Measurements from ENCODE around the gene HVCN1.
"Not testable (repeated sequence)": the region's sequence is repeated elsewhere in the genome, so short reads cannot be mapped to it uniquely, and the experiment has no call there.

Gene HVCN1

DNA sequence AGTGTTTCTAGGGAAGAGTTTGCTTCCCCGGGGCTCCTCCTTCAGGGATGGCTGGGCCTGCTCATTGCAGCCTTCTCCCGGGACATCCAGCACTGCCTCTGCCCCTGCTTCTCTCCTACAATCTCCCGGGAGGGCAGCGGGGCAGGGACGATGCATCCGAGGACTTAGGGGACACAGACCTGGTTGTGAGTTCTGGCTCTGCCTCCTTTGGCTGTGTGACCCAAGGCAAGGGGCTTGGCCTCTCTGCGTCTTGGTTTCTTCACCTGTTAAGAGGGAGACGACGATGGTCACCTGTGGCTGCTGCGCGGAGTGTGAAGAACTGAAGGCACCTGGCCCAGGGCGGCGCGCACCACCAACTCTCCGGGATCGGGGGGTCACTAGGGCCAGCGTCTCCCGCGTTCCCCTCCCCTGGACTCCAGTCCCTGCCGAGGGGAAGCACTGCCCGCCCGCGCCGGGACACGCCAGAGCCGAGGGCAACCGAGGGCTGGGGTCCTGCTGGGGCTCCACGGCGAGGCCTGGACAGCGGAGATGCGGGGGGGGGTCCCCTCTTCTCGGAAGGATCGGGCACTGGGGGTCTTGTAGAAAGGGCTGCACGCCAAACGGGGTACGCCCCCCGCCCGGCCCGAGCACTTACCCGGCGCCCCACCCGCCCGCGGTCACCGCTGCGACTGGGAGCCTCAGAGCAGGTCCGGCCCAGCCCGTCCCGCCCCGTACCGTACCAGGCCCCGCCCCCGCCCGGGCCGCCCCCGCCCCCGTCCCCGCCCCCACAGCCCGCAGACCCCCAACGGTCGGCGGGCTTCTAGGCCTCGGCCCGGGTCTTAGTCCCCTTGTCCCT, at the start of gene HVCN1:
Gene HVCN1 (minus strand): TSS at position 670 of the 835 bp plus-strand sequence. CDS start 5,870 bp downstream, outside the sequence.
- no peak for DNase-seq

GRCh38 chr12:110737532-110737931, 48.6 kb upstream of the HVCN1 start:
- DNase-seq = no peak

DNA sequence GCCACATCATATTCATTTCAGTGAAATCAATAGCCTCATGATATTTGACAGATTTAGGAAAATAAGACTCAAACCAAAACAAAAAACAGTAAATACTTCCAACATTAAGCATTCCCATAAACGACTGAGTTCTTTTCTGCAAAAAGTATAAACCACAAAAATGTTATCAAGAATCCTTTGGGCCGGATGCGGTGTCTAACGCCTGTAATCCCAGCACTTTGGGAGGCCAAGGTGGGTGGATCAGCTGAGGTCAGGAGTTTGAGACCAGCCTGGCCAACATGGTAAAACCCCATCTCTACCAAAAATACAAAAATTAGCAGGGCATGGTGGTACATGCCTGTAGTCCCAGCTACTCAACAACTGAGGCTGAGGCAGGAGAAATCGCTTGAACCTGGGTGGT, 48.1 kb upstream of the HVCN1 start:
- not testable (repeated sequence) for DNase-seq

DNA sequence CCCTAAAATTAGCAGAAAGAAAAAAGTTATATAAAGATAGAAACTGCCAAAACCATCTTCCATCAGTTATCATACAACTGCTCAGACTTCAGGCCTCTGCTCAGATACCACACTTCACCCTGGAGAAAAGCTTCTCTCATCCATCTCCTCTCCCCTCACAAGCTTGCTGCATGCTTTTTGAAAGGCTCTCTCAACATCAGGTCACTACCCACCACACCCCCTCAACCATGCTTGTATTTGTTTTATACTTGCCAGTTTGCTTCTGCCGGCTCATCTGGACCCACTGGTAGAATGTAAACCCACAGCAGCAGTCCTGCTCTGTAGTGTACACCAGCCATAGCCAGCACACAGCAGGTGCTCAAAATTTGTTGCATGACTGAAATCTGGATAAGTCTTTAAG, 45.0 kb upstream of the HVCN1 start:
- peak; percentile 23 for DNase-seq

DNA sequence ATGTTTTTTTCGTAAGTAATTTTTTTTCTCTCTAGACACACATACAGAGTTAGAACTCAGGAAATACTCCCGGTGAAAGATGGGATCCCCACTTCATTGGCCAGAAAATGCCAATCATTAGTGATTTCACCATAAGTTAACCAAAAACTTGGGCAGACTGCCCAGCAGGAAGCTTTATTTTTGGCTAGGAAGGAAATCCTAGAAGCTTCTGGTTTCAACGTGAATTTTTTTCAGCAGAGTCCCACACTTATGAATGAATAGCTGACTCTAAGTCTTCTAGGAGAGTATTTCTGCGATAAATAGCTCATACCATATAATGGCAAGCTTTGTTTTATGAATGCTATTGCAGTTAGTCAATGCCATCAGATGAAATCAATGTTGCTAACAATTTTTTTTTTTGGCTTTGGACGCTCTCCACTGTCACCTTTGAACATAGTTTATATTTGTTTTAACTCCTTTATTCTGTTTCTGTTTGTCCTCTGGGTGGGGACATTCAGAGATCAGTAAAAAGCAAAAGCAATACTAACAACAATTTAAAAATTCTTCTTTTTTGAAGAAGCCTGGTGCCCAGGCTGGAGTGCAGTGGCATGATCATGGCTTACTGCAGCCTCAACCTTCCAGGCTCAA, 44.3 kb upstream of the HVCN1 start:
- no peak for DNase-seq

DNA sequence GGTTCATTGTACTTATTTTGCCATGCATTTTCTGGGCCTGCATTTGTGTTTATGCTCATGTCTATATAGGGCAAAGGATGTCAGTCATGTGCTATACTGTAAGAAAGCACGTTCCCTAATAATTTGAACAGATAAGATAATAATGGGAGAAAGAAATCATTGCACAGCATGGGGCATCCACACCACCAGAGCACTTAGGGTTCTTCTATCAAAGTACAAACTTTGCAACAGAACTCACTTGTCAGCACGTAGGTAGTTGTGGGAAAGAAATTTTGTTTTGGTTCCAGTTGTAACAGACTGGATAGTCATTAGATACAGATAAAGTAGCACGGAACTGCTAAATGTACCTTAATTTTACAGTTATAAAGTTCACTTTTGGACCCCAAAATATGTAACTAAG, 43.7 kb upstream of the HVCN1 start:
- no peak for DNase-seq

DNA sequence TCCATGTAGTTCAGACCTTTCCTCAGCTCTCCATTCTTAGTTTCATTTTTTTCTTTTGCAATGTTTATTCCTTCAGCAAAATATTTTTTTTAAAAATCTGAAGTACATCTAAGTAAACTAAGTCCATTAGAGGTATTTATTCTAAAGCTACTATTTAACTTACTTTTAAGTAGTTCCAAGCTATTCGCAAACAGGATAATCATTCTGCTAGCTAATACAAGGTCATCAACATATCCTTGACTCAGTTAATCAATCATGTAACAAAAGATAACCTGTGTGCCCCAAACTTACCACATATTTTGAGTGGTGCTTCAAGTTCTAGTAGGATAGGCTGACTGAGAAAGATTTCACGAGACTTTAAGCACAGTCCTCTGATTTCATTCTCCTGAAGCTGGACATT, 42.6 kb upstream of the HVCN1 start:
- DNase-seq = no peak

DNA sequence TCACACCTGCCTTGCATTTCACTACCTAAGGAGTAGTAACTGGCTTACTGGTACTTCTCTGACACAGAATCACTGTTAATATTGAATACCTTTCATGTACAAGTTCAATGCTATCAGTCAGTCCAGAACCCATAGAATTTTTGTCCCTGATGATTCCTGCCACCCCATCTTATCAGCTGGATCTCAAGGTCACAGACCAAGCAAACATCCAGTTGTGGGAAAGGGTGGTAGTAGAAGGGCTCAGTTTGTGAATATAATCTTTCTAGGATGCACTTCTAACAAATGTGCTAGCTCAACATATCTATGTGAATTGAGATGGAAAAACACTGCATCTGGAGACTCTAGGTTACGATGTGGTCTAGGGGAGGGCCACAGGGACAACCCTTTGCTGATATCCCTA, 39.7 kb upstream of the HVCN1 start:
- DNase-seq = no peak

- DNase-seq = no peak
Observed at GRCh38 chr12:110726708-110727369, 37.9 kb upstream of the HVCN1 start.

- no peak for DNase-seq
Observed at GRCh38 chr12:110726028-110726427, 37.1 kb upstream of the HVCN1 start.

- no peak for DNase-seq
Observed at GRCh38 chr12:110725267-110725666, 36.4 kb upstream of the HVCN1 start.

GRCh38 chr12:110722892-110723291, 34.0 kb upstream of the HVCN1 start:
- DNase-seq = not testable (repeated sequence)

DNA sequence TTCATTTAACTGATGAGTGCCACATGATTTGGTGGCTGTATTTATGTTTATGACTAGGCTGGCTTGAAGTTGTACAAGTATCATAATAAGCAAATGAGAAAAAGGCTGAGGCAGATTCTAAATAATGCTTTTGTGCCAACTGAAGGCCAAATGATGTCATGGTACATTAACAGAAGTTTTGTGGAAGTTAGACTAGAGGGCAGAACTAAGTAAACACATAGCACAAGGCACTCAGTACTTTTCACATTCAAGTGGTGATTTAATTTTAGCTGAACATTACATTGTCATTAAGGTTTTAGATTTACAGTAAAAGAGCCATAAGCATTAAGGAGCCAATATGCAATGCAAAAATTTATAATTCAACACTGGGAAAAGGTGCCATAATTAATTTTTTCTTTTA, 32.7 kb upstream of the HVCN1 start:
- DNase-seq = peak; percentile 83

DNA sequence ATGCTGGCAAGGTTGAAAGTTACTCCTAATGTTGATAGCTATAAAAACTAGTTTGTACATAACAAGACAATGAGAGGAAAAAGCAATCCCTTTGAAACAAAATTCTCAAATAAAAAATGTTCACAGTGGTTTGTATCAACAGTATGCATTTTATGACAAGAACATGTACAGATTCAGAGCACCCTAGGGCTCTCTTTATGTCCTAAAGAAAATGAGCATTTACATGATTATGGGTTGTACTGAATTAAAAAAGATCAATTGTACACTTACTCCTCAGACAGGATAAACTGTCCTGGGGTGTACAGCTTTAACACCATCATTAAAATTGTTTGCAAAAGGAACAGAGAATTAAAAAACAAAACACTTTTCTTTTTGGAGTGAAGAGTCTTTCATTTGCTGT, 31.6 kb upstream of the HVCN1 start:
- no peak for DNase-seq

GRCh38 chr12:110718222-110718908, 29.4 kb upstream of the HVCN1 start:
- DNase-seq = peak; percentile 98

- peak; percentile 23 for DNase-seq
Observed at GRCh38 chr12:110717037-110717436, 28.1 kb upstream of the HVCN1 start.

GRCh38 chr12:110708917-110709316, 20.0 kb upstream of the HVCN1 start:
- no peak for DNase-seq

GRCh38 chr12:110705309-110705708, 16.4 kb upstream of the HVCN1 start:
- DNase-seq = no peak

DNA sequence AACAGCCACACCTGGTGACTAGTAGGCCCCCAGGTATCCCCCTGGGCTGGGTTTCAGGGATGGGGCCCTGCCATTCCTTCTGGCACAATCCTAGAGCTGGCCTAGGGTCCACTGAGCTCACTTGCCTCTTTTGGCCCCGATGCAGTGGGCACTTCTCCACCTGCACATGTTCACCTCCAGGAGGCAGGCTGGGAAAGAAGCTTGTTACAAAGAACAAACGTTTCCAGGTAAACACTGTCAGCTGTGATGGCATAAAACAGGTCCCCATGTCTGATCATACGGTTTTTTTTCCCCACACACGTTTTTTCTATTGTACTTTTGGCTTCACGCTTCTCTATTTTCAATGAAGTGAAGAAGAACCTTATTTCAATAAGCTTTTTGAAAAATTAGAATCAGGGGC, 15.8 kb upstream of the HVCN1 start:
- DNase-seq = peak; percentile 16

DNA sequence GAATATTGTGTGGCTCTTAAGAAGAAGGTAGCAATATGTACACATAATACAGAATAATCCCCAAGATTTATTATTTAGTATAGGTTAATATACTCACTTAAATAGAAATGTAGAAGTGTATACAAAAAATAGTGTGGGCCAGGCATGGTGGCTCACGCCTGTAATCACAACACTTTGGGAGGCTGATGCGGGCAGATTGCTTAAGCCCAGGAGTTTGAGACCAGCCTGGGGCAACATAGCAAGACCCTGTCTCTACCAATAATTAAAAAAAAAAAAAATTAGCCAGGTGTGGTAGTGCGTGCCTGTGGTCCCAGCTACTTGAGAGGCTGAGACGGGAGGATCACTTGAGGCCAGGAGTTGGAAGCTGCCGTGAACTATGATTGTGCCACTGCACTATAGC, 15.3 kb upstream of the HVCN1 start:
- DNase-seq = no peak

GRCh38 chr12:110702081-110702480, 13.2 kb upstream of the HVCN1 start:
- no peak for DNase-seq

DNA sequence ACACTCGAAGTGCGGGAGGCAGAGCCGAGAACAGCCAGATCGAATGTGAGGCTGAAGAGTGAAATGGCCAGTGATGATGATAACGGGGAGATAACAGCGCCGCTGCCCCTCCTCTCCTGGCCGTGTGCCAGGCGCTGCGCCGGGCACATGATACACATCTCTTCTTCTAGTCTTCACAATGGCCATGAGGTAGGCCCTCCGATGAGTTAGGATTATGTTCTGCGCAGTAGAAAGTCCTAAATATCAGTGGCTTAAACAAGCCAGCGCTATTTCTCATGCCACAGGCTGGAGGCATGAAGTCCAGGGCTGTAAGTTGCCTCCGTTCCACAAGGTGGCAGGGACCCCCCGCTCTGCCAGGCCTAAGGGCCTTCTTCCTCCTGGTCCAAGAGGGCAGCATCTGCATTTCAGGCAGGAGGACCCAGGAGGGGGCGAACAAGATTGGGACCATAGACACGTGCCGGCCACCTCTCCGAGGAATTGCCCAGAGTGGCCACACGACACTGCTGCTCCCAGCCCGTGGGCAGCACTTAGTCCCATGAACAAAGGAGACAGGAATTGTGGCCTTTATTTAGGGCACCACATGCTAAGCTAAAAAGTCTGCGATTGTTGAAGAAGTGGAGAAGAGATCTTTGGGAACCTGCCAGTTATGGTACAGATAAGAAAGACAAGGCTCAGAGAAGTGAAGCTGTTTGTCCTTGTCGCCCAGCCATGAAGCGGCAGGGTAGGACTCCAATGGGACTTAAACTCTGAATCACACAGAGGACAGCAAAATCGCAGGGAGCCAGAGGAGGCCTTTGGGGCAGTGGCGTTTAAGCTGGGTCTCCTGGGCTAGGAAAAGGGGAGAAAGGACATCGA, 10.9 kb upstream of the HVCN1 start:
- DNase-seq = no peak
